ENCODE results near the gene LBX2.

LBX2 gene

DNA sequence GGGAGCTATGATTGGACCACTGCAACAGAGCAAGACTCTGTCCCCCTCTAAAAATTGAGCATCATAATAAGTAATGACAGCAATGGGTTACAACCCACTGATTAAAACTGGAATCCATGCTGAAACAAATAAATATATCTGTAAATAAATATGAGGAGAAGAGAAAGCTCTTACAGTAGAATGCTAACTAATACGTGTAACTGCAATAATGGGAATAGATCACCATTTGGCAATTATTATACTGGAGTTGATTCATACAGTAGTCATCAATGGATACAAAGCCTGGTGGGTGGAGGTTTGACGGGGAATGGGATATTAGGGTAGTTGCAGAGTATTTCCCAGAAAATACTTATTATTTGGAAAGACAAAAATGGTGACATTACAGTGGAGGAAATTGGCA is 50.6 kb downstream of the LBX2 start:
- no peak for TF ChIP-seq ZFX (IDR thresholded peaks at IDR 0.05; ENCODE audit: borderline replicate concordance)
- TF ChIP-seq, protein P1, sequence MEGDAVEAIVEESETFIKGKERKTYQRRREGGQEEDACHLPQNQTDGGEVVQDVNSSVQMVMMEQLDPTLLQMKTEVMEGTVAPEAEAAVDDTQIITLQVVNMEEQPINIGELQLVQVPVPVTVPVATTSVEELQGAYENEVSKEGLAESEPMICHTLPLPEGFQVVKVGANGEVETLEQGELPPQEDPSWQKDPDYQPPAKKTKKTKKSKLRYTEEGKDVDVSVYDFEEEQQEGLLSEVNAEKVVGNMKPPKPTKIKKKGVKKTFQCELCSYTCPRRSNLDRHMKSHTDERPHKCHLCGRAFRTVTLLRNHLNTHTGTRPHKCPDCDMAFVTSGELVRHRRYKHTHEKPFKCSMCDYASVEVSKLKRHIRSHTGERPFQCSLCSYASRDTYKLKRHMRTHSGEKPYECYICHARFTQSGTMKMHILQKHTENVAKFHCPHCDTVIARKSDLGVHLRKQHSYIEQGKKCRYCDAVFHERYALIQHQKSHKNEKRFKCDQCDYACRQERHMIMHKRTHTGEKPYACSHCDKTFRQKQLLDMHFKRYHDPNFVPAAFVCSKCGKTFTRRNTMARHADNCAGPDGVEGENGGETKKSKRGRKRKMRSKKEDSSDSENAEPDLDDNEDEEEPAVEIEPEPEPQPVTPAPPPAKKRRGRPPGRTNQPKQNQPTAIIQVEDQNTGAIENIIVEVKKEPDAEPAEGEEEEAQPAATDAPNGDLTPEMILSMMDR (IDR thresholded peaks at IDR 0.05): no peak
- H3K27ac ChIP-seq: no peak overlapping the region
